B cell (primary cell): Measurements from ENCODE around the gene TLE2. TPM values are rescaled to one million over a fixed set of nuclear protein-coding genes. Genes with fewer than 3 reads are reported as not detected.
A peak's percentile ranks its signal among the peaks of the same experiment; 100 is the strongest.

Experiments used
- ATAC-seq: fragments of 200-7000 bp; cut with Tn5 transposase; one replicate; pipeline ENCODE4 v1.10.0; 2021; ENCODE audit warnings: low read depth, mild to moderate bottlenecking, moderate number of reproducible peaks, moderate library complexity
- CTCF ChIA-PET: fragments of 350-600 bp; sonication (Branson Sonifier 250); formaldehyde crosslinking; loops from one replicate; lab custom pipeline; 2021; ENCODE audit warnings: antibody characterized with exemption, inconsistent platforms; lab: Charles Lee
- POLR2A ChIA-PET: fragments of 350-600 bp; sonication (Branson Sonifier 250); formaldehyde crosslinking; loops from one replicate; lab custom pipeline; 2021; ENCODE audit warnings: antibody characterized with exemption; lab: Charles Lee
- DNase-seq: peaks from one replicate; pipeline ENCODE4 v3.0.0; 2013
- H2AFZ ChIP-seq: 2 replicates; pipeline ENCODE4 v1.6.1; 2012; ENCODE audit warnings: mild to moderate bottlenecking, low read depth, low read length; ENCODE audit not compliant: insufficient read depth, poor library complexity, severe bottlenecking
- H3K27ac ChIP-seq, 2 donors: 1 replicate in 1 of 2; 2 replicates in 1 of 2; pipeline ENCODE4 v1.5.1; 2012 to 2013; ENCODE audit warnings: low read length in 2 of 2, mild to moderate bottlenecking in 2 of 2, moderate library complexity in 1 of 2
- H3K27me3 ChIP-seq, 4 experiments: fragments of 200-600 bp in 1 of 4; sonication (generic) in 1 of 4; replicated peaks in 1 of 4; 1 replicate in 2 of 4; 2 replicates in 2 of 4; pipeline versions ENCODE4 v1.6.1 to v1.7.0; 2013 to 2016; ENCODE audit warnings: low read length in 3 of 4, mild to moderate bottlenecking in 2 of 4, mixed read lengths in 1 of 4, moderate library complexity in 1 of 4; ENCODE audit not compliant: insufficient read depth in 4 of 4, control insufficient read depth in 3 of 4; ENCODE audit errors: control extremely low read depth in 1 of 4
- H3K36me3 ChIP-seq, 2 experiments: replicated peaks in 1 of 2; 1 replicate in 1 of 2; 2 replicates in 1 of 2; pipeline versions ENCODE4 v1.6.1 to v1.7.1; 2013; ENCODE audit warnings: low read length in 1 of 2; ENCODE audit not compliant: insufficient read depth in 2 of 2, control insufficient read depth in 1 of 2; ENCODE audit errors: control extremely low read depth in 1 of 2, extremely low read depth in 1 of 2
- H3K4me1 ChIP-seq, 2 donors: fragments of 200-600 bp in 1 of 2; sonication (generic) in 1 of 2; 1 replicate in 1 of 2; 2 replicates in 1 of 2; pipeline versions ENCODE4 v1.5.1 to v1.6.1; 2013 to 2017; ENCODE audit warnings: low read length in 2 of 2; ENCODE audit not compliant: control insufficient read depth in 2 of 2, insufficient read depth in 2 of 2
- H3K4me2 ChIP-seq: replicated peaks from 2 replicates; pipeline ENCODE3; 2012; ENCODE audit warnings: mild to moderate bottlenecking, low read depth, low read length; ENCODE audit not compliant: poor library complexity, severe bottlenecking
- H3K4me3 ChIP-seq, 5 experiments: fragments of 200-600 bp in 1 of 5; sonication (generic) in 1 of 5; 1 replicate in 3 of 5; 2 replicates in 2 of 5; pipeline versions ENCODE4 v1.5.1 to v1.7.0; 2011 to 2016; ENCODE audit warnings: low read length in 4 of 5, mild to moderate bottlenecking in 4 of 5, low read depth in 2 of 5, control low read depth in 1 of 5, moderate library complexity in 1 of 5; ENCODE audit not compliant: insufficient read depth in 1 of 5; ENCODE audit errors: control extremely low read depth in 1 of 5, extremely low read depth in 1 of 5
- H3K79me2 ChIP-seq: fragments of 200-600 bp; sonication (generic); one replicate; pipeline ENCODE4 v1.6.0; 2016; ENCODE audit warnings: low read length; ENCODE audit not compliant: control insufficient read depth, insufficient read depth
- H3K9ac ChIP-seq: fragments of 200-600 bp; sonication (generic); 2 replicates; pipeline ENCODE4 v1.6.1; 2017; ENCODE audit warnings: mild to moderate bottlenecking, low read length, moderate library complexity
- H3K9me3 ChIP-seq, 3 donors: one replicate each; pipeline versions ENCODE4 v1.6.1 to v1.7.1; 2013; ENCODE audit warnings: low read length in 2 of 3; ENCODE audit not compliant: control insufficient read depth in 2 of 3, insufficient read depth in 1 of 3; ENCODE audit errors: control extremely low read depth in 1 of 3
- H4K20me1 ChIP-seq: 2 replicates; pipeline ENCODE4 v1.6.0; 2012; ENCODE audit warnings: mild to moderate bottlenecking, low read length; ENCODE audit not compliant: insufficient read depth, control insufficient read depth, poor library complexity, severe bottlenecking
- H3K27ac Mint-ChIP-seq: one replicate; pipeline ENCODE4 v1.8.0; 2021; ENCODE audit warnings: mixed read lengths
- H3K27me3 Mint-ChIP-seq: one replicate; pipeline ENCODE4 v1.8.0; 2021; ENCODE audit warnings: mixed read lengths
- H3K4me1 Mint-ChIP-seq: one replicate; pipeline ENCODE4 v1.8.0; 2021; ENCODE audit warnings: mixed read lengths
- H3K4me3 Mint-ChIP-seq: one replicate; pipeline ENCODE4 v1.8.0; 2021; ENCODE audit warnings: mixed read lengths
- H3K9me3 Mint-ChIP-seq: one replicate; pipeline ENCODE4 v1.8.0; 2022; ENCODE audit warnings: mixed read lengths; ENCODE audit not compliant: insufficient read depth
- EZH2 ChIP-seq: IDR thresholded peaks from 2 replicates; pipeline ENCODE4 v1.6.1; 2012; ENCODE audit warnings: borderline replicate concordance, low read depth, mild to moderate bottlenecking, moderate library complexity, low read length; ENCODE audit not compliant: insufficient read depth, poor library complexity, severe bottlenecking
- WGBS: methylation state at CpG from one replicate; pipeline ENCODE4 v1.1.5; 2013; ENCODE audit warnings: missing lambda C conversion rate; ENCODE audit not compliant: insufficient coverage; 5-methylcytosine and 5-hydroxymethylcytosine counted together
- intact Hi-C: fragments of 100-400 bp; cut with micrococcal nuclease; formaldehyde crosslinking; loops from one replicate; pipeline ENCODE4 v1.10.0; 2022
- polyA plus RNA-seq: library from polyadenylated mRNA; depleted of rRNA; stranded (reverse); fragments of >200 nt; gene quantifications from 2 replicates; pipeline ENCODE4 v1.2.3, GENCODE V29; 2012
- total RNA-seq, 2 donors: library from RNA; stranded (reverse); fragments of 120-200 nt in 1 of 2; gene quantifications; 1 replicate in 1 of 2; 2 replicates in 1 of 2; pipeline versions ENCODE4 v1.2.3 to v1.2.4, GENCODE V29; 2013 to 2022
- TF ChIP-seq, protein P1 (sequence below): fragments of 200-600 bp; IDR thresholded peaks from one replicate; pipeline ENCODE4 v1.8.0; 2022; ENCODE audit warnings: antibody characterized with exemption, mild to moderate bottlenecking

TLE2 gene
- total and polyA plus RNA-seq, 2 donors (not counting 1 experiment from before 2014, with no cell fraction given), result 3.0 to 5.3 TPM

DNA sequence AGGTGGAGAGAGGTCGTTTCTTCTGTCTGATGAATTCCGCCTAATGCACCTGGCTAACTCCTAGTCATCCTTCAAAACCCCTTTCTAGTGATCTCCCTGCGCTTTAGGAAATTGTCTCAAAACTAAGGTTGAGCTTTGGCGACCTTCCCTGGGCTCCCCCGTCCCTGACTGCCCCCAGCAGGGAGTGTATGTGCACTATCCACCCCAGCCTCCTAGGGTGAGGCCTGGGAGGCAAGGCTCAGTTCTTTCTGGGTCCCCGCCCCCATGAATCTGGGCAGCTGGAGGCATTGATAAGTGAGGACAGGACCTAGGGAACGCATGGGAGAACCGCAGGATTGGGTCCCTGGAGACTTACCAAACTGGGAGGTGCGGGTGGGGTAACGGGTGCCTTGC, 51.3 kb downstream of the TLE2 start:
- peak overlapping the region; percentile 40 for H3K9ac ChIP-seq
- no peaks in the 10 kb centered on the region for H3K9me3 Mint-ChIP-seq

More for the DNA sequence above, 51.3 kb downstream of the TLE2 start:
- Histone ChIP-seq H3K79me2 (no peaks in the 10 kb centered on the region), H3K27me3 (peaks cover 0 to 5% (median 0%) of the 10 kb centered on the region in 4 experiments), H3K36me3 (no peaks in the 10 kb centered on the region), H3K9me3 (peaks cover 0 to 4% (median 0%) of the 10 kb centered on the region in 3 donors), H3K4me3 (peak overlapping the region in 4 of 5 experiments; percentile 33 to 77 (median 56)), H3K4me2 (peak overlapping the region; percentile 96), H3K27ac (no peak overlapping the region), H3K4me1 (peaks cover 14 to 27% of the 10 kb centered on the region in 2 donors), H2AFZ (peak overlapping the region; percentile 50), H4K20me1 (no peaks in the 10 kb centered on the region)
- no peak for DNase-seq
- WGBS, result 86% methylated on average over 7 of the region's 10 CpGs
- H3K4me3 Mint-ChIP-seq, result peak overlapping the region; percentile 96
- intact Hi-C loops, result loop anchor here (1.0 to 2.0 kb wide), 3 partner anchors 15 to 58 kb away; no protein-coding TSS in a partner anchor
- no peaks in the 10 kb centered on the region for H3K27me3 Mint-ChIP-seq
- POLR2A ChIA-PET, result interaction anchor here (0.6 to 1.8 kb wide), 4 partner anchors 11 to 1074 kb away, joined by 4 to 9 read pairs (median 6); no protein-coding TSS in a partner anchor
- CTCF ChIA-PET, result interaction anchor here (1.2 to 2.4 kb wide), 2 partner anchors 10 to 130 kb away, joined by 4 to 9 read pairs; no protein-coding TSS in a partner anchor
- no peak for ATAC-seq
- no peak for TF ChIP-seq EZH2
- TF ChIP-seq, protein P1, sequence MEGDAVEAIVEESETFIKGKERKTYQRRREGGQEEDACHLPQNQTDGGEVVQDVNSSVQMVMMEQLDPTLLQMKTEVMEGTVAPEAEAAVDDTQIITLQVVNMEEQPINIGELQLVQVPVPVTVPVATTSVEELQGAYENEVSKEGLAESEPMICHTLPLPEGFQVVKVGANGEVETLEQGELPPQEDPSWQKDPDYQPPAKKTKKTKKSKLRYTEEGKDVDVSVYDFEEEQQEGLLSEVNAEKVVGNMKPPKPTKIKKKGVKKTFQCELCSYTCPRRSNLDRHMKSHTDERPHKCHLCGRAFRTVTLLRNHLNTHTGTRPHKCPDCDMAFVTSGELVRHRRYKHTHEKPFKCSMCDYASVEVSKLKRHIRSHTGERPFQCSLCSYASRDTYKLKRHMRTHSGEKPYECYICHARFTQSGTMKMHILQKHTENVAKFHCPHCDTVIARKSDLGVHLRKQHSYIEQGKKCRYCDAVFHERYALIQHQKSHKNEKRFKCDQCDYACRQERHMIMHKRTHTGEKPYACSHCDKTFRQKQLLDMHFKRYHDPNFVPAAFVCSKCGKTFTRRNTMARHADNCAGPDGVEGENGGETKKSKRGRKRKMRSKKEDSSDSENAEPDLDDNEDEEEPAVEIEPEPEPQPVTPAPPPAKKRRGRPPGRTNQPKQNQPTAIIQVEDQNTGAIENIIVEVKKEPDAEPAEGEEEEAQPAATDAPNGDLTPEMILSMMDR, result no peak
- no peak overlapping the region for H3K27ac Mint-ChIP-seq
- peaks cover 18% of the 10 kb centered on the region for H3K4me1 Mint-ChIP-seq
